ENCODE data around the gene SFT2D3. TPM values are rescaled to one million over a fixed set of nuclear protein-coding genes. Genes with fewer than 3 reads are reported as not detected.

Gene SFT2D3
- total RNA-seq, 1 experiment from 2014 or later, result 5.6 TPM

DNA sequence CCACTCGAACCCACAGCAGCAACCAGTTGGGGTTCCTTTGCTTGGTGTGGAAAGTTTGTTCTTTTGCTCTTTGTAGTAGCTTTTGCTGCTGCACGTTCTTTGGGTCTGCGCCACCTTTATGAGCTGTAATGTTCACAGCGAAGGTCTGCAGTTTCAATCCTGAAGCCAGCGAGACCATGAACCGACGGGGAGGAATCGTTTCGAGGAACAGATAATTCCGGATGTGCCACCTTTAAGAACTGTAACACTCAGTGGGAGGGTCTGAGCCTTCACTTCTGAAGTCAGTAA is 41.1 kb upstream of the SFT2D3 start:
- H3K4me3 ChIP-seq (ENCODE audit: low read depth in 2 of 2, low read length in 2 of 2), result no peak overlapping the region
- in situ Hi-C loops (cut with HindIII; ENCODE audit: low pct_unique_long_range_greater_than_20kb, low sequenced_read_pairs) (no loop called here), intact Hi-C loops (cut with micrococcal nuclease; ENCODE audit: unreplicated experiment) (no loop called here)
- no peaks in the 10 kb centered on the region for H3K36me3 ChIP-seq (ENCODE audit: control insufficient read depth, insufficient read depth, low read length)
- no peaks in the 10 kb centered on the region for H3K27me3 ChIP-seq (ENCODE audit: control insufficient read depth, insufficient read depth, low read length)
- H3K9me3 ChIP-seq (ENCODE audit: control insufficient read depth, insufficient read depth, low read depth, low read length), result no peaks in the 10 kb centered on the region
- BruUV-seq (replicated peaks), result no TSS peak
- DNase-seq (ENCODE audit: low read depth, low spot score) (no peak), ATAC-seq (no peak)
- H3K27ac ChIP-seq (ENCODE audit: low read length), result no peak overlapping the region
- CTCF ChIA-PET, result interaction anchor here (0.6 kb wide), 2 partner anchors 34 to 337 kb away, joined by 3 to 4 read pairs; no protein-coding TSS in a partner anchor
- POLR2A ChIA-PET, result no interaction called here
- no peaks in the 10 kb centered on the region for H3K4me1 ChIP-seq (ENCODE audit: control insufficient read depth, insufficient read depth, low read length)
- TF ChIP-seq REST (IDR thresholded peaks at IDR 0.05; ENCODE audit: insufficient read depth in 1 of 2, low read depth in 2 of 2, low read length in 1 of 2) (no peak), TCF7L2 (IDR thresholded peaks at IDR 0.05; ENCODE audit: low read depth, low read length) (no peak), POLR2AphosphoS5 (IDR thresholded peaks at IDR 0.05; ENCODE audit: low read depth, low read length) (no peak), SIN3A (IDR thresholded peaks at IDR 0.05; ENCODE audit: borderline replicate concordance, insufficient read depth, low read depth, low read length) (no peak)
- TF ChIP-seq, protein P1, sequence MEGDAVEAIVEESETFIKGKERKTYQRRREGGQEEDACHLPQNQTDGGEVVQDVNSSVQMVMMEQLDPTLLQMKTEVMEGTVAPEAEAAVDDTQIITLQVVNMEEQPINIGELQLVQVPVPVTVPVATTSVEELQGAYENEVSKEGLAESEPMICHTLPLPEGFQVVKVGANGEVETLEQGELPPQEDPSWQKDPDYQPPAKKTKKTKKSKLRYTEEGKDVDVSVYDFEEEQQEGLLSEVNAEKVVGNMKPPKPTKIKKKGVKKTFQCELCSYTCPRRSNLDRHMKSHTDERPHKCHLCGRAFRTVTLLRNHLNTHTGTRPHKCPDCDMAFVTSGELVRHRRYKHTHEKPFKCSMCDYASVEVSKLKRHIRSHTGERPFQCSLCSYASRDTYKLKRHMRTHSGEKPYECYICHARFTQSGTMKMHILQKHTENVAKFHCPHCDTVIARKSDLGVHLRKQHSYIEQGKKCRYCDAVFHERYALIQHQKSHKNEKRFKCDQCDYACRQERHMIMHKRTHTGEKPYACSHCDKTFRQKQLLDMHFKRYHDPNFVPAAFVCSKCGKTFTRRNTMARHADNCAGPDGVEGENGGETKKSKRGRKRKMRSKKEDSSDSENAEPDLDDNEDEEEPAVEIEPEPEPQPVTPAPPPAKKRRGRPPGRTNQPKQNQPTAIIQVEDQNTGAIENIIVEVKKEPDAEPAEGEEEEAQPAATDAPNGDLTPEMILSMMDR (IDR thresholded peaks at IDR 0.05), result no peak

- intact Hi-C loops (cut with micrococcal nuclease; ENCODE audit: unreplicated experiment) (no loop called here), in situ Hi-C loops (cut with HindIII; ENCODE audit: low pct_unique_long_range_greater_than_20kb, low sequenced_read_pairs) (no loop called here)
- no peak for ATAC-seq
- ChIA-PET CTCF (interaction anchor here (0.6 kb wide), 1 partner anchor 338 kb away, joined by 3 read pairs; no protein-coding TSS in a partner anchor), POLR2A (no interaction called here)
- no TSS peak for BruUV-seq (replicated peaks)
- no peaks in the 10 kb centered on the region for H3K4me1 ChIP-seq (ENCODE audit: control insufficient read depth, insufficient read depth, low read length)
- no peaks in the 10 kb centered on the region for H3K9me3 ChIP-seq (ENCODE audit: control insufficient read depth, insufficient read depth, low read depth, low read length)
- no peak for DNase-seq (ENCODE audit: low read depth, low spot score)
- H3K27ac ChIP-seq (ENCODE audit: low read length), result no peak overlapping the region
- no peaks in the 10 kb centered on the region for H3K36me3 ChIP-seq (ENCODE audit: control insufficient read depth, insufficient read depth, low read length)
- no peaks in the 10 kb centered on the region for H3K27me3 ChIP-seq (ENCODE audit: control insufficient read depth, insufficient read depth, low read length)
- no peak overlapping the region for H3K4me3 ChIP-seq (ENCODE audit: low read depth in 2 of 2, low read length in 2 of 2)
- TF ChIP-seq SIN3A (IDR thresholded peaks at IDR 0.05; ENCODE audit: borderline replicate concordance, insufficient read depth, low read depth, low read length), result no peak
- TF ChIP-seq, protein P1 (IDR thresholded peaks at IDR 0.05), result no peak
- no peak for TF ChIP-seq REST (IDR thresholded peaks at IDR 0.05; ENCODE audit: insufficient read depth in 1 of 2, low read depth in 2 of 2, low read length in 1 of 2)
Measured at GRCh38 chr2:127661072-127661649, 40.1 kb upstream of the SFT2D3 start.
